Peyer's patch (tissue), 4 donors: ENCODE data around the gene MX1.

Experiments used
- POLR2A ChIP-seq, 2 donors: fragments of 450-650 bp; IDR thresholded peaks; one replicate each; pipeline ENCODE4 v1.5.1; 2017; ENCODE audit warnings: antibody characterized with exemption in 2 of 2, mild to moderate bottlenecking in 2 of 2, moderate library complexity in 2 of 2
- TF ChIP-seq, protein P1 (sequence below), 6 experiments: fragments of 450-650 bp in 4 of 6; fragments of 200-600 bp in 2 of 6; sonication (generic) in 1 of 6; IDR thresholded peaks; one replicate each; pipeline ENCODE4 v1.5.1; 2017 to 2019; ENCODE audit warnings: antibody characterized with exemption in 6 of 6, mild to moderate bottlenecking in 3 of 6, moderate library complexity in 1 of 6

DNA sequence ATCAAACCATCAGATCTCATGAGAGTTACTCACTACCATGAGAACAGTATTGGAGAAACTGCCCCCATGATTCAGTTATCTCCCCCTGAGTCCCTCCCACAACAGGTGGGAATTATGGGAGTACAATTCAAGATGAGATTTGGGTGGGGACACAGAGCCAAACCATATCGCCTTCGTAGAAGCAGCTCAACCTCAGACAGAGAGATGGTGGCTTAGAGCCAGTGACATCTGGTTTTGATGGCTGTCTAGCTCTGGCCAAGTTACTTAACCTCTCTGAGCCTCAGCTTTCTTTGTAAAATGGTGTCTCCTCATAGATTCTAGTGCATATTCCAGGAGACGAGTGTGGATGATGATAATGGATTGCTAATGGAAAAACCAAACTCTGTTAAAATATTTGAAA lies 27.2 kb downstream of the MX1 start:
- TF ChIP-seq, protein P1, sequence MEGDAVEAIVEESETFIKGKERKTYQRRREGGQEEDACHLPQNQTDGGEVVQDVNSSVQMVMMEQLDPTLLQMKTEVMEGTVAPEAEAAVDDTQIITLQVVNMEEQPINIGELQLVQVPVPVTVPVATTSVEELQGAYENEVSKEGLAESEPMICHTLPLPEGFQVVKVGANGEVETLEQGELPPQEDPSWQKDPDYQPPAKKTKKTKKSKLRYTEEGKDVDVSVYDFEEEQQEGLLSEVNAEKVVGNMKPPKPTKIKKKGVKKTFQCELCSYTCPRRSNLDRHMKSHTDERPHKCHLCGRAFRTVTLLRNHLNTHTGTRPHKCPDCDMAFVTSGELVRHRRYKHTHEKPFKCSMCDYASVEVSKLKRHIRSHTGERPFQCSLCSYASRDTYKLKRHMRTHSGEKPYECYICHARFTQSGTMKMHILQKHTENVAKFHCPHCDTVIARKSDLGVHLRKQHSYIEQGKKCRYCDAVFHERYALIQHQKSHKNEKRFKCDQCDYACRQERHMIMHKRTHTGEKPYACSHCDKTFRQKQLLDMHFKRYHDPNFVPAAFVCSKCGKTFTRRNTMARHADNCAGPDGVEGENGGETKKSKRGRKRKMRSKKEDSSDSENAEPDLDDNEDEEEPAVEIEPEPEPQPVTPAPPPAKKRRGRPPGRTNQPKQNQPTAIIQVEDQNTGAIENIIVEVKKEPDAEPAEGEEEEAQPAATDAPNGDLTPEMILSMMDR (IDR thresholded peaks at IDR 0.05), result no peak
- TF ChIP-seq POLR2A (IDR thresholded peaks at IDR 0.05), result no peak
